Osteoblast (primary cell): ENCODE results near the gene ARID3A. TPM values are rescaled to one million over a fixed set of nuclear protein-coding genes. Genes with fewer than 3 reads are reported as not detected.

Source experiments
- DNase-seq: peaks from one replicate; pipeline ENCODE4 v3.0.0; 2011; ENCODE audit warnings: low spot score, mixed read lengths; ENCODE audit not compliant: insufficient read length; ENCODE audit errors: missing footprints
- H2AFZ ChIP-seq: 2 replicates; pipeline ENCODE4 v1.6.0; 2011; ENCODE audit warnings: mild to moderate bottlenecking, low read length
- H3K27ac ChIP-seq: 2 replicates; pipeline ENCODE4 v1.5.1; 2011; ENCODE audit warnings: mild to moderate bottlenecking, low read depth, low read length, moderate library complexity
- H3K27me3 ChIP-seq: 2 replicates; pipeline ENCODE4 v1.6.0; 2012; ENCODE audit warnings: mild to moderate bottlenecking, control low read depth, inconsistent platforms, low read length, moderate library complexity; ENCODE audit not compliant: insufficient read depth
- H3K36me3 ChIP-seq: 2 replicates; pipeline ENCODE4 v1.5.1; 2011; ENCODE audit warnings: mild to moderate bottlenecking, low read length, control low read depth, moderate library complexity; ENCODE audit not compliant: insufficient read depth
- H3K4me1 ChIP-seq: 2 replicates; pipeline ENCODE4 v1.5.1; 2011; ENCODE audit warnings: mild to moderate bottlenecking, low read length, control low read depth, moderate library complexity; ENCODE audit not compliant: insufficient read depth
- H3K4me2 ChIP-seq: 2 replicates; pipeline ENCODE4 v1.6.0; 2011; ENCODE audit warnings: mild to moderate bottlenecking, low read length; ENCODE audit not compliant: insufficient read depth
- H3K4me3 ChIP-seq: fragments of 200-600 bp; sonication (generic); 3 replicates; pipeline ENCODE4 v1.5.1; 2012; ENCODE audit warnings: mild to moderate bottlenecking, low read length, inconsistent platforms; ENCODE audit not compliant: insufficient read depth
- H3K79me2 ChIP-seq: 2 replicates; pipeline ENCODE4 v1.6.0; 2012; ENCODE audit warnings: mild to moderate bottlenecking, low read length, control low read depth, inconsistent platforms; ENCODE audit not compliant: insufficient read depth
- H3K9me3 ChIP-seq: 2 replicates; pipeline ENCODE4 v1.5.1; 2011; ENCODE audit warnings: low read depth, low read length, control low read depth
- H4K20me1 ChIP-seq: 2 replicates; pipeline ENCODE4 v1.6.0; 2012; ENCODE audit warnings: mild to moderate bottlenecking, low read length, control low read depth; ENCODE audit not compliant: insufficient read depth
- total RNA-seq: library from RNA; depleted of rRNA; stranded (reverse); fragments of >200 nt; gene quantifications from 2 replicates; pipeline ENCODE4 v1.2.3, GENCODE V29; 2012
- TF ChIP-seq, protein P1 (sequence below): IDR thresholded peaks from 2 replicates; pipeline ENCODE4 v1.5.1; 2011; ENCODE audit warnings: mild to moderate bottlenecking, low read depth, low read length, moderate library complexity; ENCODE audit errors: extremely low read depth

The ARID3A gene
- total RNA-seq, 1 donor, result 21.7 TPM

DNA sequence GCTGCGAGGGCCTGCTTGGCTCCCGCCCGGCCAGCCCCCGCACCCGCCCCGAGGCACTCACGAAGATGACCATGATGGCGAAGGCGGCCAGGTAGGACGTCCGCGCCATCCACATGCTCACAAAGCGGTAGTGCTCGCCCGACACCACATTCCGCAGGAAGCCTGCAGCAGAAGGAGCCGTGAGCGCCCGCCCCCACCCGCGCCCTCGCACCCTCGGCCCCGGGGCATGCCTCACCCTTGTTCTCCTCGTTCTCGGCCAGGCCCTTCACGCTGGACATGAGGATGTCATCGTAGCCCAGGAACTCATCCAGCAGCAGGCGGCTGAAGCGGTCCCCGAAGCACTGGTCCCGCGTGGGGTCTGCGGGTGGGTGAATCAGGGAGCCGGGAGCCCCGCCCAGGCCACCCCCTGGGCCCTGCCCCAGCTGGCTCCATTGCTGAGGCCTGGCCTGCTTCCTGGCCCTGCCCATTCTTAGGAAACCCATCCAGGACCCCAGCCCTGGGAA lies 86.0 kb downstream of the ARID3A start:
- no peak overlapping the region for H2AFZ ChIP-seq
- H3K27ac ChIP-seq, result no peak overlapping the region
- no peaks in the 10 kb centered on the region for H3K27me3 ChIP-seq
- H3K4me3 ChIP-seq, result no peak overlapping the region
- peaks cover 5% of the 10 kb centered on the region for H3K4me1 ChIP-seq
- H4K20me1 ChIP-seq, result peaks cover 37% of the 10 kb centered on the region
- TF ChIP-seq, protein P1, sequence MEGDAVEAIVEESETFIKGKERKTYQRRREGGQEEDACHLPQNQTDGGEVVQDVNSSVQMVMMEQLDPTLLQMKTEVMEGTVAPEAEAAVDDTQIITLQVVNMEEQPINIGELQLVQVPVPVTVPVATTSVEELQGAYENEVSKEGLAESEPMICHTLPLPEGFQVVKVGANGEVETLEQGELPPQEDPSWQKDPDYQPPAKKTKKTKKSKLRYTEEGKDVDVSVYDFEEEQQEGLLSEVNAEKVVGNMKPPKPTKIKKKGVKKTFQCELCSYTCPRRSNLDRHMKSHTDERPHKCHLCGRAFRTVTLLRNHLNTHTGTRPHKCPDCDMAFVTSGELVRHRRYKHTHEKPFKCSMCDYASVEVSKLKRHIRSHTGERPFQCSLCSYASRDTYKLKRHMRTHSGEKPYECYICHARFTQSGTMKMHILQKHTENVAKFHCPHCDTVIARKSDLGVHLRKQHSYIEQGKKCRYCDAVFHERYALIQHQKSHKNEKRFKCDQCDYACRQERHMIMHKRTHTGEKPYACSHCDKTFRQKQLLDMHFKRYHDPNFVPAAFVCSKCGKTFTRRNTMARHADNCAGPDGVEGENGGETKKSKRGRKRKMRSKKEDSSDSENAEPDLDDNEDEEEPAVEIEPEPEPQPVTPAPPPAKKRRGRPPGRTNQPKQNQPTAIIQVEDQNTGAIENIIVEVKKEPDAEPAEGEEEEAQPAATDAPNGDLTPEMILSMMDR, result no peak
- H3K79me2 ChIP-seq, result peaks cover 41% of the 10 kb centered on the region
- no peak for DNase-seq
- H3K4me2 ChIP-seq, result no peak overlapping the region
- H3K36me3 ChIP-seq, result peaks cover 22% of the 10 kb centered on the region
- no peaks in the 10 kb centered on the region for H3K9me3 ChIP-seq

DNA sequence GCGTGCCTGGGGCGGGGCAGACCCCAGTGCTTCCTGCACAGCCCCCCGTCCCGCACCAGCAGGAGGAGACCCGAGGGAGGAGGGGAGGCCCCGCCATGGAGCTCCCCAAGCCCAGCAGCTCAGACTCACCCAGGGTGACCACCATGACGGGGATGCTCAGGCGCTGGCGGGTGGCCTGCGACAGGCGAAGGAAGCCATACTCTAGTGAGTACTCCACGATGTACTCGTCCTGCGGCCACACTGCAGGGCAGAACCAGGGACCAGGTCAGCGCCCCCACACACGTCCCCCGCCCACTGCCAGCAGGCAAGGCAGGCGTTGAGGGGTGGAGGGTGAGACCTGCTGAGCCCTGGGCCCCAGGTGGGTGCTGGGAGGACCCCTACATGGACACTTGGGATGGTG lies 86.5 kb downstream of the ARID3A start:
- TF ChIP-seq, protein P1, result no peak
- H3K4me3 ChIP-seq, result no peak overlapping the region
- no peak overlapping the region for H3K27ac ChIP-seq
- H3K79me2 ChIP-seq, result peaks cover 45% of the 10 kb centered on the region
- H3K4me2 ChIP-seq, result no peak overlapping the region
- DNase-seq, result no peak
- H3K9me3 ChIP-seq, result no peaks in the 10 kb centered on the region
- H3K27me3 ChIP-seq, result no peaks in the 10 kb centered on the region
- H4K20me1 ChIP-seq, result peaks cover 42% of the 10 kb centered on the region
- H2AFZ ChIP-seq, result no peak overlapping the region
- peaks cover 9% of the 10 kb centered on the region for H3K4me1 ChIP-seq
- peaks cover 22% of the 10 kb centered on the region for H3K36me3 ChIP-seq

- peaks cover 18% of the 10 kb centered on the region for H3K4me1 ChIP-seq
- peaks cover 51% of the 10 kb centered on the region for H4K20me1 ChIP-seq
- no peak overlapping the region for H3K4me3 ChIP-seq
- H3K9me3 ChIP-seq, result no peaks in the 10 kb centered on the region
- H3K79me2 ChIP-seq, result peaks cover 54% of the 10 kb centered on the region
- no peak for DNase-seq
- H3K36me3 ChIP-seq, result peaks cover 22% of the 10 kb centered on the region
- H3K27ac ChIP-seq, result no peak overlapping the region
- H3K4me2 ChIP-seq, result no peak overlapping the region
- H2AFZ ChIP-seq, result no peak overlapping the region
- TF ChIP-seq, protein P1, result no peak
- no peaks in the 10 kb centered on the region for H3K27me3 ChIP-seq
Measured at GRCh38 chr19:1013218-1013617, 87.4 kb downstream of the ARID3A start.

- no peak overlapping the region for H3K4me2 ChIP-seq
- H3K27me3 ChIP-seq, result no peaks in the 10 kb centered on the region
- no peak overlapping the region for H3K4me3 ChIP-seq
- no peak overlapping the region for H3K27ac ChIP-seq
- TF ChIP-seq, protein P1, result no peak
- no peaks in the 10 kb centered on the region for H3K9me3 ChIP-seq
- peaks cover 22% of the 10 kb centered on the region for H3K36me3 ChIP-seq
- H3K4me1 ChIP-seq, result peaks cover 25% of the 10 kb centered on the region
- no peak for DNase-seq
- H2AFZ ChIP-seq, result no peak overlapping the region
- H3K79me2 ChIP-seq, result peaks cover 66% of the 10 kb centered on the region
- H4K20me1 ChIP-seq, result peaks cover 57% of the 10 kb centered on the region
Measured at GRCh38 chr19:1014161-1015060, 88.6 kb downstream of the ARID3A start.
